Forelimb muscle (tissue), 1 donor: ENCODE measurements around the gene TCF12. TPM values are rescaled to one million over a fixed set of nuclear protein-coding genes. Genes with fewer than 3 reads are reported as not detected.

Experiments
- DNase-seq: peaks from one replicate; pipeline ENCODE4 v3.0.0-alpha.2; 2013; ENCODE audit warnings: low read depth
- polyA plus RNA-seq: library from polyadenylated mRNA; unstranded; fragments of 120-200 nt; gene quantifications from one replicate; pipeline ENCODE4 v1.2.1, GENCODE V29; 2013; ENCODE audit not compliant: insufficient read length

TCF12 gene
- polyA plus RNA-seq, 1 donor: 109 TPM

DNA sequence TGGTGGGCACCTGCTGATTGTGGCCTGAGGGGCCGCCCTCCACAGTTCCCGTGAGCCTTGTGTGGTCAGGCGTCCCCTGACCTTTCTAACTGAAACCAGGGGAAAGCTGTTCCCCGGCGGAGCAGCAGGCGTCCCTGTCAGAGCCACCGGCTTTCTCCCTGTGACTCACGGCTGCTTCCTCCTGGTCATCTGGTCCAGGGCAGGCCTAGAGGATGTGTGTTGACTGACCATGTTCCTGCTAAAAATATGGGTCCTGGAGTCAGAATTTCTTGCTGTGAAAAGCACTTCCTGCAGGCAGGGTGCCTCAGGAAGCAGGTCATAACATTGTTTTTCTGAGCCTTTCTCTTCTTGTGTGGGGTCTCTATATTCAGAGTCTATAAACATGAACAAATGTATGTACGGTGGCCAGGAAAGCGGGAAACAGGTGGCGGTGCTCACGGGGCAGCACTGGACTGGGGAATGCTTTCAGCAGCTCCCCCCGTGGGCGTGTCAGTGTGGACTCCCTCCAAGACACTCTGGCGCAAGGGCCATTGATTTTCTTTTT, 419.5 kb downstream of the TCF12 start:
- DNase-seq: no peak

DNA sequence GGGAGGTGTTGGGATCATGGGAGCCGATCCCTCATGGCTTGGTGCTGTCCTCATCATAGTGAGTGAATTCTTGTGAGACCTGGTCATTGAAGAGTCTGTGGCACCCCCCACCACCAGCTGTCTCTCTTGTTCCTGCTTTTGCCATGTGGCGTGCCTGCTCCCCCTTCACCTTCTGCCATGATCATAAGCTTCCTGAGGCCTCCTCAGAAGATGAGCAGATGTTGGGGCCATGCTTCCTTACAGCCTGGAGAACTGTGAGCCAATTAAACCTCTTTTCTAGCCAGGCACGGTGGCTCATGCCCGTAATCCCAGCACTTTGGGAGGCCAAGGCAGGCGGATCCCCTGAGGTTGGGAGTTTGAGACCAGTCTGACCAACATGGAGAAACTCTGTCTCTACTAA, 420.9 kb downstream of the TCF12 start:
- DNase-seq: no peak

Other genes with a start within 250 kb of the TCF12 start
- 37.5 TPM for gene ZNF280D, start 185.1 kb upstream of the TCF12 start, polyA plus RNA-seq